H1 (cell line): ENCODE measurements around the gene PITX1. TPM values are rescaled to one million over a fixed set of nuclear protein-coding genes. Genes with fewer than 3 reads are reported as not detected.

Experiments used
- CTCF ChIA-PET: fragments of 300-600 bp; sonication (Branson Sonifier 250); formaldehyde crosslinking; loops from one replicate; lab custom pipeline; 2021; ENCODE audit not compliant: partially characterized antibody; lab: Charles Lee
- POLR2A ChIA-PET: fragments of 300-600 bp; sonication (Branson Sonifier 250); formaldehyde crosslinking; loops from one replicate; lab custom pipeline; 2021; ENCODE audit warnings: inconsistent platforms; ENCODE audit not compliant: partially characterized antibody; lab: Charles Lee
- DNase-seq, 2 experiments: peaks; one replicate each; pipeline versions ENCODE4 v3.0.0 to v3.0.0-alpha.2; 2010 to 2022; ENCODE audit warnings: low spot score in 2 of 2, low read depth in 1 of 2, mixed read lengths in 1 of 2
- FAIRE-seq: peaks from 2 replicates; lab custom pipeline; 2011; peaks lifted over from hg19 to GRCh38; lab: Jason Lieb, UNC
- H2AFZ ChIP-seq: 2 replicates; pipeline ENCODE4 v1.8.1; 2012; ENCODE audit warnings: low read length, inconsistent platforms
- H2AK5ac ChIP-seq: 2 replicates; pipeline ENCODE4 v1.6.1; 2013; ENCODE audit warnings: low read depth, low read length
- H2BK120ac ChIP-seq: replicated peaks from 2 replicates; pipeline ENCODE3; 2013; ENCODE audit warnings: low read depth, low read length, inconsistent platforms
- H2BK12ac ChIP-seq: 2 replicates; pipeline ENCODE4 v1.6.1; 2013; ENCODE audit warnings: low read depth, low read length
- H2BK15ac ChIP-seq: 2 replicates; pipeline ENCODE4 v1.6.1; 2013; ENCODE audit warnings: low read length
- H2BK20ac ChIP-seq: 2 replicates; pipeline ENCODE4 v1.6.1; 2013; ENCODE audit warnings: low read length
- H2BK5ac ChIP-seq: 2 replicates; pipeline ENCODE4 v1.6.1; 2013; ENCODE audit warnings: low read depth, low read length
- H3K14ac ChIP-seq: 2 replicates; pipeline ENCODE4 v1.6.1; 2013; ENCODE audit warnings: inconsistent platforms; ENCODE audit not compliant: insufficient read length
- H3K18ac ChIP-seq: 2 replicates; pipeline ENCODE4 v1.6.1; 2013; ENCODE audit warnings: low read length; ENCODE audit errors: extremely low read depth
- H3K23ac ChIP-seq: 2 replicates; pipeline ENCODE4 v1.6.1; 2013; ENCODE audit warnings: inconsistent platforms; ENCODE audit not compliant: insufficient read length
- H3K23me2 ChIP-seq: 2 replicates; pipeline ENCODE4 v1.6.1; 2013; ENCODE audit warnings: low read depth, low read length
- H3K27ac ChIP-seq: 2 replicates; pipeline ENCODE4 v1.6.1; 2011; ENCODE audit warnings: low read depth, low read length, inconsistent platforms
- H3K27me3 ChIP-seq, 4 experiments: replicated peaks in 1 of 4; 1 replicate in 1 of 4; 2 replicates in 3 of 4; pipeline versions ENCODE4 v1.6.1 to v1.8.1; 2011 to 2013; ENCODE audit warnings: low read length in 3 of 4, mild to moderate bottlenecking in 3 of 4, inconsistent platforms in 2 of 4, mixed read lengths in 2 of 4, moderate library complexity in 1 of 4; ENCODE audit not compliant: control insufficient read depth in 3 of 4, insufficient read depth in 3 of 4; ENCODE audit errors: extremely low read depth in 1 of 4
- H3K36me3 ChIP-seq, 4 experiments: 2 replicates each; pipeline versions ENCODE4 v1.6.1 to v1.8.1; 2011 to 2013; ENCODE audit warnings: mild to moderate bottlenecking in 4 of 4, low read length in 3 of 4, moderate library complexity in 2 of 4, control low read depth in 1 of 4, inconsistent platforms in 1 of 4; ENCODE audit not compliant: insufficient read depth in 4 of 4, control insufficient read depth in 2 of 4
- H3K4ac ChIP-seq: replicated peaks from 2 replicates; pipeline ENCODE3; 2013; ENCODE audit warnings: low read length, low read depth, mixed read lengths, inconsistent platforms; ENCODE audit not compliant: insufficient read length
- H3K4me1 ChIP-seq, 4 experiments: replicated peaks in 1 of 4; 1 replicate in 1 of 4; 2 replicates in 3 of 4; pipeline versions ENCODE4 v1.6.1 to v1.8.1; 2011 to 2013; ENCODE audit warnings: low read length in 3 of 4, inconsistent platforms in 2 of 4, mixed read lengths in 1 of 4; ENCODE audit not compliant: insufficient read depth in 4 of 4, control insufficient read depth in 3 of 4
- H3K4me2 ChIP-seq, 2 experiments: 2 replicates each; pipeline versions ENCODE4 v1.6.1 to v1.8.1; 2011 to 2013; ENCODE audit warnings: low read depth in 2 of 2, low read length in 2 of 2, control low read depth in 1 of 2, inconsistent platforms in 1 of 2, mild to moderate bottlenecking in 1 of 2; ENCODE audit not compliant: insufficient read depth in 1 of 2
- H3K4me3 ChIP-seq, 4 experiments: fragments of 200-600, 300-600 bp in 1 of 4; sonication (generic), shearing (Covaris generic), sonication (Bioruptor Twin) in 1 of 4; 2 replicates each; pipeline versions ENCODE4 v1.5.1 to v1.8.1; 2011 to 2016; ENCODE audit warnings: low read length in 4 of 4, low read depth in 3 of 4, control low read depth in 2 of 4, inconsistent platforms in 2 of 4, mild to moderate bottlenecking in 2 of 4, mixed read lengths in 1 of 4, moderate library complexity in 1 of 4; ENCODE audit not compliant: insufficient read depth in 2 of 4; ENCODE audit errors: extremely low read depth in 1 of 4
- H3K56ac ChIP-seq: replicated peaks from 2 replicates; pipeline ENCODE3; 2013; ENCODE audit warnings: low read depth, mild to moderate bottlenecking, mixed read lengths, low read length, inconsistent platforms; ENCODE audit not compliant: insufficient read length
- H3K79me1 ChIP-seq: 2 replicates; pipeline ENCODE4 v1.6.1; 2013; ENCODE audit warnings: low read depth, low read length, control low read depth
- H3K79me2 ChIP-seq, 2 experiments: 2 replicates each; pipeline versions ENCODE4 v1.6.1 to v1.8.1; 2012 to 2013; ENCODE audit warnings: low read length in 2 of 2, mild to moderate bottlenecking in 2 of 2, inconsistent platforms in 1 of 2; ENCODE audit not compliant: insufficient read depth in 2 of 2, control insufficient read depth in 1 of 2
- H3K9ac ChIP-seq, 4 experiments: replicated peaks in 1 of 4; 1 replicate in 1 of 4; 2 replicates in 3 of 4; pipeline versions ENCODE4 v1.6.1 to v1.8.1; 2011 to 2013; ENCODE audit warnings: low read depth in 3 of 4, low read length in 3 of 4, control low read depth in 2 of 4, mild to moderate bottlenecking in 2 of 4, moderate library complexity in 2 of 4, inconsistent platforms in 1 of 4; ENCODE audit errors: extremely low read depth in 1 of 4
- H3K9me3 ChIP-seq, 2 experiments: 2 replicates each; pipeline versions ENCODE4 v1.6.1 to v1.8.1; 2012 to 2013; ENCODE audit warnings: mild to moderate bottlenecking in 2 of 2, moderate library complexity in 2 of 2, control low read depth in 1 of 2, inconsistent platforms in 1 of 2, low read depth in 1 of 2, low read length in 1 of 2, mixed read lengths in 1 of 2; ENCODE audit not compliant: insufficient read depth in 2 of 2
- H4K20me1 ChIP-seq, 2 experiments: replicated peaks in 1 of 2; 2 replicates each; pipeline versions ENCODE3 to v1.8.1; 2011 to 2013; ENCODE audit warnings: inconsistent platforms in 2 of 2, low read length in 2 of 2, mild to moderate bottlenecking in 1 of 2; ENCODE audit not compliant: insufficient read depth in 2 of 2, control insufficient read depth in 1 of 2
- H4K5ac ChIP-seq: 2 replicates; pipeline ENCODE4 v1.6.1; 2013; ENCODE audit warnings: low read length, low read depth, mixed read lengths, inconsistent platforms; ENCODE audit not compliant: insufficient read length
- H4K8ac ChIP-seq: 2 replicates; pipeline ENCODE4 v1.8.0; 2013; ENCODE audit warnings: mild to moderate bottlenecking, moderate library complexity, low read length, inconsistent platforms; ENCODE audit not compliant: insufficient read depth; ENCODE audit errors: extremely low read depth
- H4K91ac ChIP-seq: replicated peaks from 2 replicates; pipeline ENCODE3; 2013; ENCODE audit warnings: low read length, mixed read lengths, inconsistent platforms; ENCODE audit not compliant: insufficient read length
- CBX8 ChIP-seq: fragments of 300-800, 300-1000 bp; sonication (generic); IDR thresholded peaks from 2 replicates; pipeline ENCODE4 v1.7.1; 2016; ENCODE audit warnings: low read depth, low read length, borderline replicate concordance
- POLR2AphosphoS5 ChIP-seq: IDR thresholded peaks from 2 replicates; pipeline ENCODE4 v1.6.1; 2011; ENCODE audit warnings: low read depth, low read length
- RBBP5 ChIP-seq: IDR thresholded peaks from 2 replicates; pipeline ENCODE4 v1.7.1; 2012; ENCODE audit warnings: low read depth, mild to moderate bottlenecking, inconsistent platforms, low read length, moderate library complexity, borderline replicate concordance
- TAF1 ChIP-seq: IDR thresholded peaks from 2 replicates; pipeline ENCODE4 v1.6.1; 2011; ENCODE audit warnings: mild to moderate bottlenecking, low read depth, low read length
- TCF12 ChIP-seq: IDR thresholded peaks from 2 replicates; pipeline ENCODE4 v1.6.1; 2011; ENCODE audit warnings: low read depth, mild to moderate bottlenecking, low read length
- WGBS, 2 experiments: shearing (Covaris generic) in 1 of 2; methylation state at CpG; one replicate each; pipeline versions ENCODE4 v1.1.6 to v1.1.7; 2013 to 2015; ENCODE audit warnings: low lambda C conversion rate in 2 of 2, mixed read lengths in 2 of 2, inconsistent platforms in 1 of 2, low coverage in 1 of 2, missing lambda C conversion rate in 1 of 2; ENCODE audit not compliant: insufficient replicate concordance in 2 of 2, insufficient coverage in 1 of 2, insufficient read length in 1 of 2; ENCODE audit errors: extremely low coverage in 1 of 2, missing lambda C conversion rate in 1 of 2; 5-methylcytosine and 5-hydroxymethylcytosine counted together
- polyA plus RNA-seq, 7 experiments: library from polyadenylated mRNA; depleted of rRNA in 3 of 7; stranded (reverse) in 5 of 7; unstranded in 2 of 7; fragments of >200 nt in 5 of 7; fragments of 200-250 nt in 2 of 7; gene quantifications; 1 replicate in 5 of 7; 2 replicates in 1 of 7; 4 replicates in 1 of 7; pipeline versions ENCODE4 v1.2.1 to v1.2.3, GENCODE V29; 2011 to 2013; ENCODE audit warnings: missing spikeins in 2 of 7, mixed read lengths in 2 of 7
- total RNA-seq: library from RNA; stranded (reverse); fragmentation: NEBNext Ultra II Directional; extraction: Animal tissue kit (Norgen Biotek cat#: 25700); gene quantifications from 2 replicates; pipeline ENCODE4 v1.2.1, GENCODE V29; 2021
- TF ChIP-seq, protein P1 (sequence below): IDR thresholded peaks from 2 replicates; pipeline ENCODE4 v1.6.1; 2012; ENCODE audit warnings: inconsistent platforms

The PITX1 gene
- total and polyA plus RNA-seq, 2 of the 8 experiments (the other 6 are each of a cell fraction or from before 2014, with no cell fraction given), result 0.03 TPM; not detected in 1

DNA sequence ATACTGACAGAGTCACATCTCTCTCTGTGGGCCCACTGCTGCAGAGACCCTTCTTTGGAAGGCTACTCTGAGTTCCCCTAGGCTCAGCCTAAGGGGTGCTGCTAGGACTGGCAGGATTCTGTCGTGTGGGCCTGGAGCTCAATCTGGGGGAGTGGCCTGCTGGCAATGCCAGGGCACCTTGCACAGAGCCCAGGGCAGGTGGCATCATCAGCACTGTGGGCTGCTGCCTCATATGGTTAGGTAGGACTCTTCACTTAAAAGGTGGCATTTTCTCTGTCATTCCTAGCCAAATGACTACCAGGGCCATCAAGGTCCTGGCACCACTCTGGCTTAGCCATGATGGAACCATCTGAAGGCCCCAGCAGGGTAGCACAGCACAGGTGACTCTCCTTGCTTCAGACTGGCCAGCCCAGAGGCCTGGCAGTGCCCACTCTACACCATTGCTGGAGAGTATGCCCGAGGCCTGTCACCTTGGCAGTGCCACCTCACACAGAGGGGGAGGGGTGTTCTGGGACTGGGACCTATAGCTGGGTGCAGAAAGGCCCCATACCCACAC, 21.9 kb downstream of the PITX1 start:
- no peak overlapping the region for H2BK20ac ChIP-seq
- no peaks in the 10 kb centered on the region; a peak in 1 of 7 replicates for H3K27me3 ChIP-seq
- no peak for DNase-seq
- WGBS, 2 experiments, result 100% methylated on average over 2 of the region's 2 CpGs; no CpG with 5 or more reads in 1 of the 2 experiments
- H2AFZ ChIP-seq, result no peak overlapping the region
- H3K14ac ChIP-seq, result no peak overlapping the region
- H3K9me3 ChIP-seq, result no peaks in the 10 kb centered on the region
- H3K4me3 ChIP-seq, result no peak overlapping the region
- H3K36me3 ChIP-seq, result no peaks in the 10 kb centered on the region
- no peak overlapping the region for H2AK5ac ChIP-seq
- peaks cover 0 to 6% (median under 1%) of the 10 kb centered on the region in 4 experiments; a peak in 1 of 7 replicates for H3K4me1 ChIP-seq
- H4K5ac ChIP-seq, result no peak overlapping the region
- H3K23ac ChIP-seq, result no peak overlapping the region
- FAIRE-seq, result no peak
- no peak overlapping the region for H2BK5ac ChIP-seq
- H3K27ac ChIP-seq, result no peak overlapping the region
- no peaks in the 10 kb centered on the region for H3K23me2 ChIP-seq
- no peaks in the 10 kb centered on the region for H3K79me1 ChIP-seq
- H3K79me2 ChIP-seq, result no peaks in the 10 kb centered on the region
- ChIA-PET CTCF (interaction anchor here (1.3 to 2.1 kb wide), 2 partner anchors 12 to 96 kb away, joined by 3 to 12 read pairs; no protein-coding TSS in a partner anchor), POLR2A (interaction anchor here (1.2 kb wide), 1 partner anchor 13 kb away, joined by 4 read pairs; no protein-coding TSS in a partner anchor)
- H4K91ac ChIP-seq, result no peak overlapping the region
- H3K4ac ChIP-seq, result no peak overlapping the region
- H4K20me1 ChIP-seq, result no peaks in the 10 kb centered on the region
- H3K4me2 ChIP-seq, result no peak overlapping the region
- H3K18ac ChIP-seq, result no peak overlapping the region
- no peak overlapping the region for H2BK15ac ChIP-seq
- no peak overlapping the region for H2BK12ac ChIP-seq
- no peak overlapping the region for H2BK120ac ChIP-seq
- H3K9ac ChIP-seq, result no peak overlapping the region
- H4K8ac ChIP-seq, result no peak overlapping the region
- no peak overlapping the region for H3K56ac ChIP-seq
- TF ChIP-seq POLR2AphosphoS5 (no peak), TAF1 (no peak), CBX8 (no peak), RBBP5 (no peak), TCF12 (no peak)
- TF ChIP-seq, protein P1, sequence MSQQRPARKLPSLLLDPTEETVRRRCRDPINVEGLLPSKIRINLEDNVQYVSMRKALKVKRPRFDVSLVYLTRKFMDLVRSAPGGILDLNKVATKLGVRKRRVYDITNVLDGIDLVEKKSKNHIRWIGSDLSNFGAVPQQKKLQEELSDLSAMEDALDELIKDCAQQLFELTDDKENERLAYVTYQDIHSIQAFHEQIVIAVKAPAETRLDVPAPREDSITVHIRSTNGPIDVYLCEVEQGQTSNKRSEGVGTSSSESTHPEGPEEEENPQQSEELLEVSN, result no peak
